HEK293T (cell line): ENCODE results near the gene KRTAP16-1.

Experiments used
- ARNT ChIP-seq: fragments of 450-650 bp; IDR thresholded peaks from 2 replicates; pipeline ENCODE4 v1.6.1; 2017; ENCODE audit warnings: mild to moderate bottlenecking
- BHLHE40 ChIP-seq: fragments of 450-650 bp; IDR thresholded peaks from 2 replicates; pipeline ENCODE4 v1.6.1; 2016; ENCODE audit warnings: mild to moderate bottlenecking, moderate library complexity, borderline replicate concordance
- ELF4 ChIP-seq: fragments of 450-650 bp; IDR thresholded peaks from 2 replicates; pipeline ENCODE4 v1.6.1; 2017; ENCODE audit warnings: antibody characterized with exemption
- FOXK2 ChIP-seq: fragments of 450-650 bp; IDR thresholded peaks from 2 replicates; pipeline ENCODE4 v1.6.1; 2016; ENCODE audit warnings: mild to moderate bottlenecking
- FOXM1 ChIP-seq: fragments of 450-650 bp; IDR thresholded peaks from 2 replicates; pipeline ENCODE4 v1.6.1; 2017; ENCODE audit warnings: mild to moderate bottlenecking, borderline replicate concordance
- L3MBTL2 ChIP-seq: fragments of 450-650 bp; conservative IDR thresholded peaks from 2 replicates; pipeline ENCODE4 v1.6.1; 2016; ENCODE audit warnings: mild to moderate bottlenecking
- LEF1 ChIP-seq: fragments of 450-650 bp; IDR thresholded peaks from 2 replicates; pipeline ENCODE4 v1.6.1; 2017; ENCODE audit warnings: mild to moderate bottlenecking, borderline replicate concordance
- NFRKB ChIP-seq: fragments of 450-650 bp; IDR thresholded peaks from 2 replicates; pipeline ENCODE4 v1.6.1; 2016; ENCODE audit warnings: mild to moderate bottlenecking, moderate library complexity
- PKNOX1 ChIP-seq: fragments of 450-650 bp; IDR thresholded peaks from 2 replicates; pipeline ENCODE4 v1.6.1; 2016
- SP1 ChIP-seq: fragments of 450-650 bp; IDR thresholded peaks from 2 replicates; pipeline ENCODE4 v1.6.1; 2017
- SUZ12 ChIP-seq: fragments of 450-650 bp; IDR thresholded peaks from 2 replicates; pipeline ENCODE4 v1.6.1; 2016; ENCODE audit warnings: mild to moderate bottlenecking
- ZNF384 ChIP-seq: fragments of 450-650 bp; IDR thresholded peaks from 2 replicates; pipeline ENCODE4 v1.6.1; 2016

- no peak for TF ChIP-seq SP1
- TF ChIP-seq ARNT, result no peak
- TF ChIP-seq NFRKB, result no peak
- TF ChIP-seq FOXM1, result no peak
- no peak for TF ChIP-seq FOXK2
- TF ChIP-seq L3MBTL2, result no peak
- no peak for TF ChIP-seq ZNF384
- no peak for TF ChIP-seq PKNOX1
- TF ChIP-seq SUZ12, result no peak
- no peak for TF ChIP-seq BHLHE40
- TF ChIP-seq LEF1, result no peak
- no peak for TF ChIP-seq ELF4
Observed at GRCh38 chr17:41343029-41343428, 33.9 kb upstream of the KRTAP16-1 start.
